HEK293 (cell line): ENCODE measurements around the gene BRF1.

Experiments
- MZF1 ChIP-seq: fragments of 450-650 bp; formaldehyde crosslinking; IDR thresholded peaks from 2 replicates; pipeline ENCODE4 v1.5.1; 2017; ENCODE audit warnings: missing biosample characterization, missing genetic modification characterization, borderline replicate concordance
- ZNF2 ChIP-seq: fragments of 450-650 bp; formaldehyde crosslinking; IDR thresholded peaks from 2 replicates; pipeline ENCODE4 v1.5.1; 2016; ENCODE audit warnings: missing biosample characterization, missing genetic modification characterization
- ZSCAN18 ChIP-seq: fragments of 450-650 bp; formaldehyde crosslinking; IDR thresholded peaks from 2 replicates; pipeline ENCODE4 v1.5.1; 2016; ENCODE audit warnings: missing biosample characterization, missing genetic modification characterization
- TF ChIP-seq, protein P1 (sequence below): fragments of 450-650 bp; formaldehyde crosslinking; IDR thresholded peaks from 2 replicates; pipeline ENCODE4 v1.5.1; 2016; ENCODE audit warnings: missing biosample characterization, missing genetic modification characterization

DNA sequence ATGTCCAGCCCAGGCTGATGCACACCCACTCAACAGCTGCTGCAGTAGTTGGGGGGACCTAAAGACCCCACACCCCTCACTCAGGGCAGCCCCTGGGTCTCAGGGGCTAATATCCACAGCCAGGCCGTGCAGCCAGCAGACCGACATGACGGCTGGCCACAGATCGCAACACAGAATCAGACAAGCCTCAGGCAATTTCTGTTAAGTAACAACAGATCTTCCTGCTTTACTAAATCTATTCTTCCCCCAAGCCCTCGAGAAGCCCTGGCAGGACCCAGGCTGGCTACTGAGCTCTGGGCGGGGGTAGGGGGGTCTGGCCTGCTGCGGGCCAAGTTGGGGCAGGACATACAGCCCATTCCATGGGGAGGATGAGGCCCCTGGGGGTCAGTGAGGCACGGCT is 91.7 kb downstream of the BRF1 start:
- TF ChIP-seq ZSCAN18 (no peak), MZF1 (tag by site-specific recombination) (no peak), ZNF2 (no peak)
- TF ChIP-seq, protein P1, sequence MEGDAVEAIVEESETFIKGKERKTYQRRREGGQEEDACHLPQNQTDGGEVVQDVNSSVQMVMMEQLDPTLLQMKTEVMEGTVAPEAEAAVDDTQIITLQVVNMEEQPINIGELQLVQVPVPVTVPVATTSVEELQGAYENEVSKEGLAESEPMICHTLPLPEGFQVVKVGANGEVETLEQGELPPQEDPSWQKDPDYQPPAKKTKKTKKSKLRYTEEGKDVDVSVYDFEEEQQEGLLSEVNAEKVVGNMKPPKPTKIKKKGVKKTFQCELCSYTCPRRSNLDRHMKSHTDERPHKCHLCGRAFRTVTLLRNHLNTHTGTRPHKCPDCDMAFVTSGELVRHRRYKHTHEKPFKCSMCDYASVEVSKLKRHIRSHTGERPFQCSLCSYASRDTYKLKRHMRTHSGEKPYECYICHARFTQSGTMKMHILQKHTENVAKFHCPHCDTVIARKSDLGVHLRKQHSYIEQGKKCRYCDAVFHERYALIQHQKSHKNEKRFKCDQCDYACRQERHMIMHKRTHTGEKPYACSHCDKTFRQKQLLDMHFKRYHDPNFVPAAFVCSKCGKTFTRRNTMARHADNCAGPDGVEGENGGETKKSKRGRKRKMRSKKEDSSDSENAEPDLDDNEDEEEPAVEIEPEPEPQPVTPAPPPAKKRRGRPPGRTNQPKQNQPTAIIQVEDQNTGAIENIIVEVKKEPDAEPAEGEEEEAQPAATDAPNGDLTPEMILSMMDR: no peak
